K562 (cell line): ENCODE results near the gene HOXB4. TPM values are rescaled to one million over a fixed set of nuclear protein-coding genes. Genes with fewer than 3 reads are reported as not detected.

Experiments used
- BCOR ChIP-seq: fragments of 450-650 bp; IDR thresholded peaks from 2 replicates; pipeline ENCODE4 v1.6.1; 2016
- CHD4 ChIP-seq: fragments of 200-600 bp; sonication (generic); IDR thresholded peaks from 3 replicates; pipeline ENCODE4 v1.6.1; 2012; ENCODE audit warnings: low read depth, mild to moderate bottlenecking, mixed read lengths, low read length, inconsistent platforms; ENCODE audit not compliant: insufficient read depth, insufficient replicate concordance, poor library complexity, severe bottlenecking
- DIDO1 ChIP-seq: fragments of 450-650 bp; IDR thresholded peaks from 2 replicates; pipeline ENCODE4 v1.6.1; 2016; ENCODE audit warnings: low read depth, missing biosample characterization, missing genetic modification characterization
- EP400 ChIP-seq: fragments of 450-650 bp; IDR thresholded peaks from 2 replicates; pipeline ENCODE4 v1.6.1; 2017; ENCODE audit warnings: antibody characterized with exemption, mild to moderate bottlenecking, moderate library complexity
- HCFC1 ChIP-seq: IDR thresholded peaks from 2 replicates; pipeline ENCODE4 v1.6.1; 2012; ENCODE audit warnings: low read depth, low read length, improper control_type of control experiment
- MEF2D ChIP-seq: conservative IDR thresholded peaks from 2 replicates; pipeline ENCODE4 v1.6.1; 2016; ENCODE audit warnings: low read depth, missing genetic modification characterization, missing compliant biosample characterization
- MEIS2 ChIP-seq: fragments of 450-650 bp; IDR thresholded peaks from 2 replicates; pipeline ENCODE4 v1.6.1; 2014; ENCODE audit warnings: mild to moderate bottlenecking; ENCODE audit not compliant: partially characterized antibody
- MTF1 ChIP-seq: fragments of 250-450 bp; sonication (Bioruptor Pico); IDR thresholded peaks from 2 replicates; pipeline ENCODE4 v1.9.0; 2021; ENCODE audit warnings: moderate library complexity, mild to moderate bottlenecking, inconsistent platforms, borderline replicate concordance
- NBN ChIP-seq: fragments of 450-650 bp; IDR thresholded peaks from 2 replicates; pipeline ENCODE4 v1.6.1; 2016; ENCODE audit warnings: low read depth, mild to moderate bottlenecking
- NFE2 ChIP-seq: IDR thresholded peaks from 2 replicates; pipeline ENCODE4 v1.6.1; 2014; ENCODE audit warnings: antibody characterized with exemption, low read depth
- PCBP1 ChIP-seq: fragments of 200-400 bp; formaldehyde crosslinking; IDR thresholded peaks from 2 replicates; pipeline ENCODE4 v1.6.1; 2018; ENCODE audit warnings: mild to moderate bottlenecking, low read depth, low read length; ENCODE audit not compliant: poor library complexity, severe bottlenecking
- PHF8 ChIP-seq: fragments of 200-600 bp; sonication (generic); IDR thresholded peaks from 2 replicates; pipeline ENCODE4 v1.6.1; 2012; ENCODE audit warnings: mixed run types, mild to moderate bottlenecking, inconsistent platforms, low read length, moderate library complexity, borderline replicate concordance
- RBM25 ChIP-seq: fragments of 200-400 bp; formaldehyde crosslinking; IDR thresholded peaks from 2 replicates; pipeline ENCODE4 v1.6.1; 2018; ENCODE audit warnings: low read length, low read depth, moderate library complexity; ENCODE audit not compliant: severe bottlenecking
- SIN3A ChIP-seq, 2 experiments: fragments of 150-350 bp in 1 of 2; IDR thresholded peaks; 2 replicates each; pipeline ENCODE4 v1.6.1; 2011 to 2016; ENCODE audit warnings: borderline replicate concordance in 2 of 2, low read depth in 2 of 2, low read length in 2 of 2, mild to moderate bottlenecking in 2 of 2, moderate library complexity in 2 of 2; ENCODE audit not compliant: control insufficient read depth in 1 of 2
- SIN3B ChIP-seq: fragments of 450-650 bp; IDR thresholded peaks from 2 replicates; pipeline ENCODE4 v1.6.1; 2017; ENCODE audit warnings: low read depth, mild to moderate bottlenecking, moderate library complexity
- SMAD2 ChIP-seq: fragments of 150-350 bp; IDR thresholded peaks from 2 replicates; pipeline ENCODE4 v1.6.1; 2014; ENCODE audit warnings: low read depth, mild to moderate bottlenecking, low read length
- SRSF9 ChIP-seq: fragments of 200-400 bp; formaldehyde crosslinking; IDR thresholded peaks from 2 replicates; pipeline ENCODE4 v1.6.1; 2017; ENCODE audit warnings: low read depth, low read length, borderline replicate concordance
- ZC3H8 ChIP-seq: fragments of 450-650 bp; IDR thresholded peaks from 2 replicates; pipeline ENCODE4 v1.6.1; 2017
- ZNF217 ChIP-seq: sonication (generic); formaldehyde crosslinking; IDR thresholded peaks from 2 replicates; pipeline ENCODE4 v1.8.0; 2022; ENCODE audit warnings: mild to moderate bottlenecking, missing genetic modification reagents
- ZNF695 ChIP-seq: fragments of 450-650 bp; formaldehyde crosslinking; IDR thresholded peaks from 2 replicates; pipeline ENCODE4 v1.4.0; 2020; ENCODE audit warnings: mild to moderate bottlenecking, moderate library complexity
- ZNF766 ChIP-seq: fragments of 200-800 bp; sonication (Bioruptor generic); conservative IDR thresholded peaks from 2 replicates; pipeline ENCODE4 v1.6.1; 2016; ENCODE audit warnings: missing genetic modification characterization, missing compliant biosample characterization
- ZSCAN29 ChIP-seq: fragments of 450-650 bp; IDR thresholded peaks from 2 replicates; pipeline ENCODE4 v1.6.1; 2017
- ZSCAN32 ChIP-seq: fragments of 450-650 bp; formaldehyde crosslinking; IDR thresholded peaks from 2 replicates; pipeline ENCODE4 v1.4.0; 2020; ENCODE audit warnings: mild to moderate bottlenecking, moderate library complexity
- polyA plus RNA-seq, 8 experiments: library from polyadenylated mRNA; depleted of rRNA in 4 of 8; stranded (reverse) in 5 of 8; unstranded in 3 of 8; fragments of >200 nt; fragmentation: Nextera tagmentation in 2 of 8; fragmentation: Illumina TruSeq in 1 of 8; extraction: Ambion mirVana in 2 of 8; extraction: Trizol in 1 of 8; gene quantifications; 2 replicates each; pipeline versions ENCODE4 v1.2.1 to v1.2.3, GENCODE V29; 2011 to 2014; ENCODE audit warnings: inconsistent platforms in 1 of 8, missing spikeins in 1 of 8
- total RNA-seq, 7 experiments: library from RNA; depleted of rRNA in 6 of 7; stranded (reverse); fragments of >200 nt in 6 of 7; fragmentation: Illumina TruSeq in 2 of 7; extraction: Trizol in 2 of 7; gene quantifications; 2 replicates each; pipeline versions ENCODE4 v1.2.1 to v1.2.3, GENCODE V29; 2011 to 2021; ENCODE audit warnings: low replicate concordance in 1 of 7
- TF ChIP-seq, protein P1 (sequence below): fragments of 250-450 bp; sonication (Bioruptor Pico); IDR thresholded peaks from 2 replicates; pipeline ENCODE4 v1.8.0; 2021; ENCODE audit warnings: borderline replicate concordance, mild to moderate bottlenecking, moderate library complexity; ENCODE audit not compliant: poor library complexity, severe bottlenecking
- TF ChIP-seq, protein P2 (sequence below): fragments of 250-450 bp; sonication (Bioruptor Pico); IDR thresholded peaks from 2 replicates; pipeline ENCODE4 v1.4.0; 2020; ENCODE audit warnings: borderline replicate concordance

The HOXB4 gene
- total and polyA plus RNA-seq, 9 of the 15 experiments (the other 6 are each of a cell fraction or from before 2014, with no cell fraction given) = 1.6 to 34.9 (median 14.9) TPM

DNA sequence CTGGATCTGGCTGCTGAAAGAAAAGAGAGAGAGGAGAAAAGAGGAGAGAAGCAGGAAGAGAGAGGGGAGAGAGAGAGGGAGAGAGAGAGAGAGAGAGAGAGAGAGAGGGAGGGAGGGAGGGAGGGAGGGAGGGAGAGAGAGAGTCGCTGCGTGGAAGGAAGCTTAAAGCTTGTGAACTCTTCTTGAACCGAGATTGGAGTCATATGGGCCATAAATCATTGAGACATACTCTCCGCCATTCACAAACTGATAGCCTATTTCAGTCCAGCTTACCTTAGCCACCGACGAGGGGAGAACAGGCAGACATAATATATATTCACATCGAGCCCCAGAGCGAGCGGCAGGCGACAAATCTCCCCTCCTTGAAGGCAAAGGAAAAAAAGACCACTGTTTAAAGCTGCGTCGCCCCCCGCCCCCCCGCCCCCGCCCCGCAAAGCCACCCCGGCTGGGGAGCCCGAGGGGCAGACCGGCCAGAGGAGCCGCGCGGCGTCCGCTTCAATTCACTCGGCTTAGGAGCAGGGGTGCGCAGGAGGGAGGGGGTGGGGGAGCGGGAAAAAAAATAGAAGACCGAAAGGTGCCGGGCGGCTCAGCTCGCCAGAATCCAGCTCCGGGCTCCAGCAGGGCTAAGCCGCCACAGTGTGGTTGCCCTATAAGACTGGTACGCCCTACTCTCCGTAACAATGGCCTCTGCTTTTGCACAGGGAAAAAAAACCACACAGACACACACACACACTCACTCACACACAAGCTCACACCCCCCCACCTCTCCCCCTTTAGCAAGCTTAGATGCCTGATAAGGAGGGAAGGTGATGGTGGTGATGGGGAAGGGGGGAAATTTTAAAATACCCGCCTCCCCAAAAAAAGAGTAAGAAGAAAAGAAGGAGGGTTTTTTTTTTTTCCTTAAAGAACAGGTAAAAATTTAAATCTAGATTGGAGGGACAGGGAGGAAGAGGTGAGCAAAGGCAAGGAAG, 22.6 kb downstream of the HOXB4 start (continued):
- peak; percentile 83 for TF ChIP-seq ZNF766 (CRISPR knock-in tag)
- TF ChIP-seq SRSF9 = no peak
- no peak for TF ChIP-seq NFE2
- TF ChIP-seq MTF1 (CRISPR knock-in tag) = no peak
- peak; percentile 75 for TF ChIP-seq NBN
- 0 out of 4 replicates have a peak, but pooled peaks of 1 of the 2 experiments have one; percentile 27 for TF ChIP-seq SIN3A (IDR thresholded peaks at IDR 0.05; ENCODE audit: borderline replicate concordance in 2 of 2, control insufficient read depth in 1 of 2, low read depth in 2 of 2, low read length in 2 of 2)
- TF ChIP-seq HCFC1 = no peak
- no peak for TF ChIP-seq ZNF217 (CRISPR knock-in tag)
- TF ChIP-seq PHF8 = peak; percentile 17; the same call in 1 of the 2 replicates
- no peak for TF ChIP-seq ZC3H8
- TF ChIP-seq DIDO1 = no peak
- TF ChIP-seq, protein P1, sequence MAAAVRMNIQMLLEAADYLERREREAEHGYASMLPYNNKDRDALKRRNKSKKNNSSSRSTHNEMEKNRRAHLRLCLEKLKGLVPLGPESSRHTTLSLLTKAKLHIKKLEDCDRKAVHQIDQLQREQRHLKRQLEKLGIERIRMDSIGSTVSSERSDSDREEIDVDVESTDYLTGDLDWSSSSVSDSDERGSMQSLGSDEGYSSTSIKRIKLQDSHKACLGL (CRISPR knock-in tag) = no peak
- peak; percentile 10 for TF ChIP-seq RBM25
- TF ChIP-seq SMAD2 = no peak
- TF ChIP-seq ZNF695 (CRISPR knock-in tag) = no peak
- TF ChIP-seq, protein P2, sequence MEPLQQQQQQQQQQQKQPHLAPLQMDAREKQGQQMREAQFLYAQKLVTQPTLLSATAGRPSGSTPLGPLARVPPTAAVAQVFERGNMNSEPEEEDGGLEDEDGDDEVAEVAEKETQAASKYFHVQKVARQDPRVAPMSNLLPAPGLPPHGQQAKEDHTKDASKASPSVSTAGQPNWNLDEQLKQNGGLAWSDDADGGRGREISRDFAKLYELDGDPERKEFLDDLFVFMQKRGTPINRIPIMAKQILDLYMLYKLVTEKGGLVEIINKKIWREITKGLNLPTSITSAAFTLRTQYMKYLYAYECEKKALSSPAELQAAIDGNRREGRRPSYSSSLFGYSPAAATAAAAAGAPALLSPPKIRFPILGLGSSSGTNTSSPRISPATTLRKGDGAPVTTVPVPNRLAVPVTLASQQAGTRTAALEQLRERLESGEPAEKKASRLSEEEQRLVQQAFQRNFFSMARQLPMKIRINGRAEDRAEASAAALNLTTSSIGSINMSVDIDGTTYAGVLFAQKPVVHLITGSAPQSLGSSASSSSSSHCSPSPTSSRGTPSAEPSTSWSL (CRISPR knock-in tag) = no peak
- TF ChIP-seq SIN3B = no peak
- TF ChIP-seq PCBP1 = no peak
- peak; percentile 66 for TF ChIP-seq EP400
- 0 out of 2 replicates have a peak, but pooled peaks have one; percentile 10 for TF ChIP-seq BCOR
- peak; percentile 59; the same call in 1 of the 2 replicates for TF ChIP-seq MEF2D (tag)
- no peak for TF ChIP-seq ZSCAN32 (CRISPR knock-in tag)
- no peak for TF ChIP-seq CHD4
- TF ChIP-seq MEIS2 = peak; percentile 99
- TF ChIP-seq ZSCAN29 = no peak
